Activated CD8-positive, alpha-beta memory T cell treated with anti-CD3 and anti-CD28 coated beads for 1 hour (primary cell): Measurements from ENCODE around the gene ITGA6.

ENCODE experiments used
- DNase-seq, 2 donors: peaks; one replicate each; pipeline ENCODE4 v3.0.0-alpha.2; 2020; ENCODE audit warnings: low read depth in 1 of 2; ENCODE audit errors: extremely low read depth in 1 of 2

The ITGA6 gene

DNA sequence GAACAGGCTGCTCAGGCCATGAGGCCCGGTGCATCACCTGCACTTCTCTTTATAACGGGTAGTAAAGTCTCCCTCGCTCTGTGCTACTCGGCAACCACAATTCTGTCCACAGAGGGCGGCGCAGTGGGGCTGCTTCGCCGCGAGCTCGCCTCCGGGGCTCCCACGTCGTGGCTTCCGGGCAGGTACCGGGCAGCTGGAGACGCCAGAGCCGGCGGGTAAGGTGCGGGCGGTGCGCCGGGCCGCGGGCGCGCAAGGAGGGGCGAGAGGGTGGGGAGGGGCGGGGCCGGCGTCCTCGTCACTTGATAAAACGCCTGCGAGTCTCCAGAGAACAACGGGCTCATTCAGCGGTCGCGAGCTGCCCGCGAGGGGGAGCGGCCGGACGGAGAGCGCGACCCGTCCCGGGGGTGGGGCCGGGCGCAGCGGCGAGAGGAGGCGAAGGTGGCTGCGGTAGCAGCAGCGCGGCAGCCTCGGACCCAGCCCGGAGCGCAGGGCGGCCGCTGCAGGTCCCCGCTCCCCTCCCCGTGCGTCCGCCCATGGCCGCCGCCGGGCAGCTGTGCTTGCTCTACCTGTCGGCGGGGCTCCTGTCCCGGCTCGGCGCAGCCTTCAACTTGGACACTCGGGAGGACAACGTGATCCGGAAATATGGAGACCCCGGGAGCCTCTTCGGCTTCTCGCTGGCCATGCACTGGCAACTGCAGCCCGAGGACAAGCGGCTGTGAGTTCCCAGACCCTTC is at the start of gene ITGA6:
ITGA6 (plus strand) TSS at position 331 of the 734 bp plus-strand sequence.
- peak; percentile 44 to 61 for DNase-seq

DNA sequence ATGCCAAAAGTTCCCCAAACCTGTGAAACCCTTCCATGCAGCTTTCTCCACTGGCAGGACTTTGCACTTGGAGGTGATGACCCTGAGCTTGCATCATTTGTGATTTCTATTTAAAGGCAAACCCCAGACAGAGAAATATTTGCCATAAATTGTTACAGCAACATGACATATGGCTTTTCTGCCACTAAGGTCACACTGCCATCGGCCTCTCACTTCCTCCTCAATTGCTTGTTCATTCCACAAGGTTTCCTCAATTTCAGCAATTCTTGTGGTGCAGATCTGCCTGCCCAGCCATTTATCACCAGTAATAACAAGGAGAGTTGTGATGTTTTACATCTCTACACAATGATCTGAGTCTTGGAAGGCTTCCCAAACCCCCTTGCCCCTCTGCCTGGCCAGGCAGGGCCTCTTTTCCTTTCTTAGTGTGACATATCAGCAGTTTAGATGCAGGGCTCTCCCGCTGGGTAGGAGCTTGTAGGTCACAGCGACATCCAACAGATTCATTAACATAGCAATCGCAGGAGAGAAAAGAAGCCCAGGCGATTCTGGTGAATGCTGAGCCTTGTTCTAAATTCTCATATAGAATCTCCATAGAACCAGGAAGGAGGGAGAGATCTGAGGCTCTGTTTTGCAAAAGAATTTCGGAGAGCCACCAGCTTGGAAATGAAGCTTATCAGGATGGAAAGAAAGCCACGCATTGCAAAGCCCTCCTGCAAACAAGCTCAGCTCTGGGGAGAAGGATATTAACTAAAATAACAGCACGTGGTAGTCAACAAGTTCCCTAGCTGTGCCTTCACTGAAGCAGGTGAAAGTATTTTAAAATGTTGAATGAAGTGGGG is 46.7 kb upstream of the ITGA6 start:
- no peak for DNase-seq

DNA sequence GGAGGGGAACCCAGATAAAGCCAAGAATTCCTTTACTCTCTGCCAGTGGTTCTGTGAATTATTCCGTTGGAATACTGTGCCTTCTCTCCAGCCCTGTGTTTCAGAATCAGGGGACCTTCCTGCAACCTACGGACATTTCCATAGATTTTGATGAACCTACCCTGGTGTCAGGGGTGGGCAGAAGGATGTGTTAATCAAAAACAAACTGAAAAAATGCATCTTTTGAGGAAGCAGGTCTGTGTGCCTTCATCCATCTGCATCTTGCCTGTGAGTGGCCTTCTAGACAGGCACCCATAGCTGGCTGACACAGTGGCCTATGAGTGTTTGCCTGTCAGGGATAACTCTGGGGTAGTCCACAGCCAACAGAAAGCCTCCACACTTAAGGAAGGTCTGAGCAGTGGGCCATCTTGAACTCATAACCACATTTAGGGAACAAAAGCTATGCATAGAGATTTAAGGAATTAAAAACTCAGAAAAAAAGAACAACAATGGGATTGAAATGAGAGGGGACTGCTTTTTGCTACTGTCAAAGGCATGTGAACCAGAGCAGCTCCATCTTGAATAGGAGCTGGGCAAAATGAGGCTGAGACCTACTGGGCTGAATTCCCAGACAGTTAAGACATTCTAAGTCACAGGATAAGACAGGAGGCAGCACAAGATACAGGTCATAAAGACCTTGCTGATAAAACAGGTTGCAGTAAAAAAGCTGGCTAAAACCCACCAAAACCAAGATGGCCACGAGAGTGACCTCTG is 45.9 kb upstream of the ITGA6 start:
- no peak for DNase-seq

DNA sequence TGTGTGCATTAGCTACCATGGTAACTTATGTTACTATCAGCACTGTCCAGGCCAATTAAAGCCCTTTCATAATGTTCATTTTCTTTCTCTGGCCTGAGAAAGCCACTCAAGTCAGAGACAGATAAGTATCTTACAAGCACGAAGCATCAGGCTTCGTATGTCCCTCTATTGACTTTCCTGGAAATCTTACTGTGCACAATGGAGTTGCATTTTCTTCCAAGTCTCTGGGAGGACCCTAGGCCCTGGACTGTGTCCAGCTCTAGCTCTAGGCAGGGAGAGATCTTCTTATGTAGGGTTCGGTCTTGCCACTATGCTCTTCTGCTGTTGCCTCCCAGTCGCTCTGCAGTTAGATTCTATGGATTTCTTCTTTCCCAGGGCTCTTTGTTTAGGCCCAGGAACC is 40.0 kb upstream of the ITGA6 start:
- DNase-seq = no peak

DNA sequence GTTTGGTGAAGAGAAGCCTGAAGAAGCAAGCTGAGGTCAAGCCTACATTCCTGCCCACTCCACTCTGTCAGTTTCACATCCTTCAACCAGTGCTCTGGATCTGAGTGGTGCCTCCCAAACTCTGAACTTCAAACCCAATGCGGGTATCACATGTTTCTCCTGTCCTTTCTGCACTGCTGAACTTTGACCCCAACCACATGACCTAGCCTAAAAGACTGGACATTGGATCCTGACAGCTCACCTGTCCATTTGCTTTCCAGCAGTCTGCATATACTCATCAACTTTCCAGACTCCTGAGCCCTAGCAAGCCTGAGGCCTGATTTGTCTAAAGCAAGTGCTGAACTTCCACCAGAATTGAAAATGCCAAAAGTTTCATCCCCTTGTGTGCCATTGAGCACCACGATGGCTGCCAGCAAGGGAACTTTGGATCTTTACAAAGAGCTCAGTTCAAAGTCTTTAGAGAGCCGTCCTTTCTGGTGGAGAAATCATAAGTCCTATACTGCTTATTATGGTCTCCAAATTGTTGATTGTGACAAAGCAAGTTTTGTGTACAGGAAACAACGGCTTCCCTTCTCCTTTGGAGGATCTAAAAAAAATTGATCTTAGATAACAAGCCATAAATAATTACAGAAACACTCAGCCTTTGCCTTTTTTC is 37.6 kb upstream of the ITGA6 start:
- no peak for DNase-seq

DNA sequence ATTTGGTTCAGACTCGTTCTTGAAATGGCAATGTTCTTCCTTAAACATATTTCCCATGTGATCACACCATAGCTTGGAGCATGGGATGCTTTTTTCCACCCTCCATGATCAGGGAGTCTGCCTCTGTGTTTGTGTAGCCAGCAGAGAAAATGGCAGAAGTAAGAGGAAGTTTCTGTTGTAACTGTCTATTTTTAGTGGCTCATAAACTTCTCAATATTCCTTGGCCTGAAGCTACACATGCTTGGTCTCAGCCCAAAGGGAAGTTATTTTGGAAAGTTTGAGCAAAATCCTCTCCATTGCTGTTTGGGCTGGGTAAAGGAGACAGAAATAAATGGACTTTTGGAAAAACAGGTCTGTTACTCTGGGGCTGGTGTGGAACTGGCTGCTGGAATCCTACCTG is 33.4 kb upstream of the ITGA6 start:
- no peak for DNase-seq

DNA sequence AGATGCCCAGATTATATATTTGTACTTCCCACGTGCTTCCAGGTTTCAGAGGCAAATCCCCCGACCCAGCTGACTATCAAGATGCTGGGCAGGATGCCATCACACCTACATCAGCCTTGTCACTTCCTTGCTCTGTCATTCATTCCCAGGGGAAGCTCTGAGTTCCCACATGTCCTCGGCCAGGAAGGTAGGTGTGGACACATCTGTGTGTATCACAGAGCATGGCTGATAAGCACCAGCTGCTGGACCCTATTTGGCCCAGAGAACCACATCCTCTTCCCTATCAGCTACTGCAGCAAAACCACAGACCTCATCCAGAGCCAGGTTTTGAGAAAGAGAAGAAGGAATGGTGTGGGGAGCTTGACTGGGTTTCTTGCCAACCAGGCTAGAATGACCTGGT is 31.9 kb upstream of the ITGA6 start:
- no peak for DNase-seq

DNA sequence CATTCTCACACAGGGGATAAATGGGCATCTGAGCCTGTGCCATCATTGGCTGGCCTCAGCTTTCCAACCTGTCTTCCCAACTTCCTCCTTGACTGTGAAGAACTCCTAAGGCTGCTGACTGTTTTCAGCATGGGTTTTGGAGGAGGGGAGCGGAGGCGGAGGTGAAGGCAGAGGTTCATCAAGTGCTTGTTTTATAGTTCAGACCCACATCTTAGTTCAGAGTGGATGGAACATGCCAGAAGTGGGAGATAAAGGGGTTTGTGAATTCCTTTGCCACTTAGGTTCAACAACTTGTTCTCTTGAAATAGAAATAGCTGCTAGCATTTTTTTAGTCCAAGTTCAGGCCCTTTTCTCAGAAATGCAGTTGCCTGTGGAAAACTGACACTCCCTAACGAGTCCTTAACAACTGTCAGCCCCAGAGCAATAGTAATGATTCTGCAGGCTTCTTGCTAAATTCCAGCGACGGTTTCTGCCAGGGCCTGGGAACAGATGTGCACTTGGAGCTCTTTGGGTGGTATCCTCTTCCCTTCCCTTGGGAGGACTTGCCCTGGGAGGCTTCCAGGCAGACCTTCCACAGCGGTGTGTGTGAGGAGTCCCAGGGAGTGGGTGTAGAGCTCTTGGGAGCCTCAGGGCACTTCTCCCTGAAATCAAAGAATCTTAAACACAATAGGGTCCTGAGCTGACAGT is 30.1 kb upstream of the ITGA6 start:
- no peak for DNase-seq

DNA sequence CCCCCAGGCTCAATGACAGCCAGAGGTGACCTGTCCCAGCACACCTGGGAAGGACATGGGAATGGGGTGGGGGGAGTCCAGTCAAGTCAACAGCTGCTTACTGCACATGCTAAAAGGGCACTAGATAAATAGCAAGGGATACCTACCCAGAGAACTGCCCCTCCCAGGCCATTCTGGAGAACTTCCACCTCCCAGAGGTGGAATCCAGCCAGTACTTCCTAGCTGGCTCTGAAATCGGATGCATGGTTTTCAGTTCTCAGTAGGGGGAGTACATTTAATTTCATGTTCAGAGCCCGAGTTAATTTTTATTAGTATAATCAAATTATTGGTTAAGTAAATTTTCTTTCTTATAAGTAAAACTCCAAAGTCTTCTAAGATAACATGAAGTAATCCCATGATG is 28.9 kb upstream of the ITGA6 start:
- DNase-seq = no peak

DNA sequence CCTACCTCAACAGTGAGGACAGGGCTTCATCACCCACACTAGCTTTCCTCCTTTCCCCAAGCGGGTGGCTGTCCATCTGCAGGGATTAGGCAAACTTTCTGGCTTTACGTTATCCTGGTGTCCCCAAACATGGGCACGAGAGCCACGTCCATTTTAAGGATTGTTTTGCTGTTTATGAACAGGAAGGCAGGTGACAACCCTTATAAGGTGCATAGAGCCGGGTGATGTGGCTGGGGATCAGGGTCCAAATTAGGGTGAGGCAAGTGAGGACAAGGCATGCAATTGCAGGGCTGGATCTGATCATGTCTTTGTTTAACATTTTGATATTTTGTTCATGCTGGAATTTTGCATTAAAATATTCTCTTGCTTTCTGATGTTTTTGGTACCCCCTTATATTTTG is 27.6 kb upstream of the ITGA6 start:
- no peak for DNase-seq

DNA sequence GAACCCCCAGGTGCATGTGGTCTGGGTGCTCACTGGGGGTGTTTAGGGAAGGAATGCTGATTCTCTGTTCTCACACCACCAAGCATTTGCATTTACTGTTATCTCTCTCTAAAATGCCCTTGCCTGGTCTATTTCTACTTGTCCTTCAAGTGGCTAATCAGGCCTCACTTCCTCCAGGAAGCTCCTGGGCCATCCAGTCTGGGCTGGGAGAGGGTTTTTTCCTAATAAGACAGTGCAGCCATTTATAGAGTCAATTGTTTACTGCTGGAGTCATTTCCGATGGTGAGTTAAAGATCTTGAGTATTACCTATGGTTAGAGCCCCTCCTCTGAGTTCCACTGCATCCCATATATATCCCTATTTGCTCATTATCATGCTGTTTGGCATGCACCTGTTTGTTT is 25.2 kb upstream of the ITGA6 start:
- no peak for DNase-seq

DNA sequence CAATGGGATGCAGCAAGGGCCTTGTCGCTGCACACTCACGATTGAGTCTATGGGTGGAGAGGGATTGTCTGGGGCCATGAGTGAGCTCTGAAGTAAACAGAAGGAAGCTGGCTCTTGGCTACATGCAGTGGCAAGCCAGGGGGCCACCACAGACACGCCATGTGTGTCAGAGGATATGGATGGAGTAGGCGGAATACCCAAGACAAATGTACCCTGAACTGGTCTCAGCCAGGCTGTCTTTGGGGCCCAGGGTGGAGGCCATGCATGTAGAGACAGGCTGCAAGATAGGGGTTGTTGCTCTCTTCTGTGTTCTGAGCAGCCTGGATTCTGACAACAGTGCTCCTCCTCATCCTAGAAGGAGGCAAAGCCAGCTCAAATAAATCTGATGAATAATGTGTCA is 24.0 kb upstream of the ITGA6 start:
- DNase-seq = no peak

DNA sequence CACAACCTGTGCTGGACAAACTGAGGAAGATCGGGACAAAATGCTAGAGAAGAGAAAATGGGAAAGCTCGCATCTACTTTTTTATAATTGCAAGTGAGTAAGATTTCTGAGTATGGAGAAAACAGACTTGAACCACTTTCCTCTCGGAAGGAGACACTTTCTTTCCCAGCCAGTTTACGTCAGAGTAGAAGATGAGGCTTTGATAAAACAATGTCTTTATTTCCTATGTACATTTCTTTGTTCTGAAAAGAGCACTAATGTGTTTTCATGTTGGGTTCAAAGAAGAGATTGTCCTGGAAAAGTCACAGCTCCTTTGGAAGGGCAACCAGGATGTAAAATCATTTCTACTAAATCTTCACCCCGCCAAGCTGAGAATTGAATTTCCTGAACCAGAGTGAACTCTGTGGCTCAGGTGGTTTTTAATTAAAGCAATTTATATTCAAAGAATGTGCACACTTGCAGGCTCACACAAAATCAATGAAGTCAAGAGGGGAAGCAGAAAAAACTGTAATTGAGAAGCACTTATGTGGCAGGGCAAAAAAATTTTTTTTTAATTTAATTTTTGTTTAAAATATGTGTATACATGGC is 23.4 kb upstream of the ITGA6 start:
- DNase-seq = no peak

DNA sequence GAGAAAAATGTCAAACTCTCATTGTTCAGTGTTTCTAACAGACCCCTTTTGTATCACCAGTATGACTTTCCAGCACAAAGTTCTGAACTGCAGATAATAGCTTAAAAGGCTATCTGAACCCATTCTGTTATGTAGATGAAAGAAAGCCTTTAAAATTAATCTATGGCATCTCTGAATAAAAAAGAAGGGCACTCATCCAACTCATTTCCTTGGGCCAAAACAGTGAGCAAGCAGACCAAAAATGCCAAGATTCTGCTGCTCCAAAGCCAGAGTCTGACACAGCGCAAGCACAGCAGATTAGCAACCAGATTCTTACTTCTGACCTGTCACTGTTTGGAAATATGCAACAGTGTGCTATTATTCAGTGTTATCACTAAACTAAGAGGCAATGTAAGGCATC is 22.6 kb upstream of the ITGA6 start:
- no peak for DNase-seq

DNA sequence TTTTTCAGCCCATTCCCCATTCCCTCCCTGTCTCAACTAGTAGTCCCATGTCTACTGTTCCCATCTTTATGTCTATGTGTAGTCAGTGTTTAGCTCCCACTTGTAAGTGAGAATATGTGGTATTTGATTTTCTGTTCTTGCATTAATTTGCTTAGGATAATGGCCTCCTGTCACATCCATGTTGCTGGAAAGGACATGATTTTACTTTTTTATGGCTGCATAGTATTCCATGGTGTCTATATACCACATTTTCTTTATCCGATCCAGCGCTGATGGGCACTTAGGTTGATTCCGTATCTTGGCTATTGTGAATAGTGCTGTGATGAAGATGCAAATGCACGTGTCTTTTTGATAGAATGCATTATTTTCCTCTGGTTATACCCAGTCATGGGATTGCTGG is 21.7 kb upstream of the ITGA6 start:
- DNase-seq = no peak

DNA sequence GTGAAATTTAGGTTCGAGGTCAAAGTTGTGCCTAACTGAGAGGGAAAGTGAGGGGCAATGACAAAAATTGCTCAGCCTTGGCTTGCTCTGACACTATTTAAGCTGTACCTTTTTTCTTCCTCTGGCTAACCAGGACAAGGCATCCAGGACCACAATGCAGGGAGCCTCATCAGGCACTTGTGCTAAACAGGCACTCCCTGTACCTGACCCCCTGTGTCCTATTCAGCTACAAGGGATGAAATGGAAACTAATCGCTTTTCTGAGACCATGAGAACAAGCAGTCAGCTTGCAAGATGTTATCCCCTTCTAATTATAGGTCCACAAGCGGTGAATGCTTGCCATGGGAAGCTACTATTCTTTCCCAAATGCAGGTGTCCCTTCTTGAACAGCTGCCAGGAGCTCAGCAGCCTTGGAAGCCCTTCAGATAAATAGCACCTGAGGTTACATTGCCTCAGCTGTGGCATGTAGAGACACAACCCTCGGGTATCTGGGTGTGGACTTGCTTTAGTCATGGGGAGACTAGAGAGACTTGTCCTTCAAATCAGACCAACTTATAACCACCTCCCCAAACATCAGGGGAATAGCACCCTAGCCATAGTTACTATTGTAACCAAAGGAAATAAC is 19.1 kb upstream of the ITGA6 start:
- DNase-seq = no peak

DNA sequence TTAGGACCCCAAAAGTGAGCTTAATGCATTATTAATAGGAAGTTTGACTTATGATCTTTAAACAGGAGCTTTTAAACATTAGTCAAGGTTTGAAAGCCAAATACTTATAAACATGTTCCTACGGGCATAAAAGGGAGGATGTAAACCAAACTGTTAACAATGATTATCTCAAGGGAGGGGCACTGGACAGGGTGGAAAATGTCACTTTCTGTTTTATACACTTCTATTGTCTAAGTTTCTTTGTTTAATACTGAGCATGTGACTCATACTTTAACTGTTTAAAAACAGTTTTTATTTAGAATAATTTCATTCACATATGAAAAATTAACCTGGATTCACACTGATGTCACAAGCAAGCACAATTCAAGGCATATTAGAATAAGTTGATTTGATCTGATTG is 18.3 kb upstream of the ITGA6 start:
- no peak for DNase-seq

DNA sequence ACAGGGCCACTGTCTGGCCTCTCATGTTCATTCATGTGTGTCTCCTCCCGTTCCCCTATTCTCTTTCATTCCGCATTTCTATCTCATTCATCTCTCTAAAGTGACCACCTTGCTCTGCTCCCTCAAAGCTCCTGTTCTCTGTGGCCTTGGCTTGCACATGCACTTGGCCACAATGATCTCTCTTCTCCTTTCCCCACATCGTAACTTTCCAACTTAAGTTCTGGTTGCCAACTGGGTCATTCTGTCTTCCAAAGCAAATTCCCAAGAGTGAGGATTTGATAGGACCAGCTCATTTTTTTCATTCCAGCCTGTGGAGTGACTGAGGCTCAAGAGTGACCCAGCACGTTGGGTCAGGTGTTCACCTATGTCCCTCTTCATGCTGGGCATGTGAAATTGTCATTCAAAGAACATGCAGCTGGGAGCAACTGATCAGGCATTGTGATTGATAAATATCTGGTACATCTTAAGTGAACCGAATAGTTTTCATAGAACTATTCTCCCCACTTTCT is 14.3 kb upstream of the ITGA6 start:
- no peak for DNase-seq

DNA sequence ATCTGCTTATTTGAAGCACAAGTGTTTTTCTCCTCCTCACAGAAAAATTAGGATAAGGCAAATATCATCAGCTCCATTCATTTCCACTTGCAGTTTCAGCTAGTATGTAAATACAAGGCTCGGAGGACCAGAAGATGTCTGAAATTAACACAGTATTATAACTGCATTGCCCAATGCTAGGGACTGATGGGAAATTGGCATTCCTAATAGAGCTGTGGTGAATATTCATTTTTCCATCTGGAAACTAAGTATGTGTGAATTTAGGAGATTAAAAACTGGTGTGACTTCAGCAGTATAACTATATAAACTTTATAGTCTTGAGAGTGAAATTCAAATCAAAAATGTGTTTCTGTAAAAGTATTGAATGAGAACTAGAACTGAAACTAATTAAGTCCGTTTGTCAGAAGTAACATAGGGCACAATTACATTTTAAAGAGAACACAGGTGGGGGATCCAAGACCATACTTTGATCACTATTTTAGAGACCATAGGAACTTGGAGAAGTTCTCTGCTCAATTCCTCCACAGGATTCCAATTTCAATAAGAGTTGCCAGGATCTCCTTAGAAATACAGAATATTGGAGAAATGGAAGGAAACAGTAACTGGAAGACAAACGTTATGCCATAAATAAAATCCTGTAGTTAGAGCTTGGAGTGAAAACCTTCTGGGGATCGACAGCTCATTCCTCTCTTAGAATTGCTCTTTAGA is 12.1 kb upstream of the ITGA6 start:
- no peak for DNase-seq
